Measurements from ENCODE around the gene ALS2.

DNA sequence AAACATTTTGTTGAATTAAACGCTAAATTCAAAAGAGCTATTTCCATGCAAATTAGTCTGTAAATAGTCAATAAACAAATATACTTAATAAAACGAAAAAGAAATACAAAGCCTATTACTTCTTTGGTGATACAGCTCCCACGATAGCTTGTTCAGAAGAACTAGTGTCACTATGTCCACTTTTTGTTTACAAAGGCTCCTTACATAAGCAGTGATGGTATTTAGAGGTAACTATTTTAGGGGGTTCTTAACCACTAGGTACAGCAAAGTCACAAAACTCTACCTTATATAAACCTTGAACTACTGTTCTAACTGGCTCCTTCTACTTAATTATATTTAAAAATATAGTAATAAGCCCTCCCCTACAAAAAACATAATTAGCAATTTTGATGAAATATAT, 21.9 kb downstream of the ALS2 start:
- TF ChIP-seq MAX (IDR thresholded peaks at IDR 0.05; ENCODE audit: low read depth), result no peak
- no peak for TF ChIP-seq FOXJ3 (CRISPR knock-in tag; IDR thresholded peaks at IDR 0.05)
- TF ChIP-seq, protein P1, sequence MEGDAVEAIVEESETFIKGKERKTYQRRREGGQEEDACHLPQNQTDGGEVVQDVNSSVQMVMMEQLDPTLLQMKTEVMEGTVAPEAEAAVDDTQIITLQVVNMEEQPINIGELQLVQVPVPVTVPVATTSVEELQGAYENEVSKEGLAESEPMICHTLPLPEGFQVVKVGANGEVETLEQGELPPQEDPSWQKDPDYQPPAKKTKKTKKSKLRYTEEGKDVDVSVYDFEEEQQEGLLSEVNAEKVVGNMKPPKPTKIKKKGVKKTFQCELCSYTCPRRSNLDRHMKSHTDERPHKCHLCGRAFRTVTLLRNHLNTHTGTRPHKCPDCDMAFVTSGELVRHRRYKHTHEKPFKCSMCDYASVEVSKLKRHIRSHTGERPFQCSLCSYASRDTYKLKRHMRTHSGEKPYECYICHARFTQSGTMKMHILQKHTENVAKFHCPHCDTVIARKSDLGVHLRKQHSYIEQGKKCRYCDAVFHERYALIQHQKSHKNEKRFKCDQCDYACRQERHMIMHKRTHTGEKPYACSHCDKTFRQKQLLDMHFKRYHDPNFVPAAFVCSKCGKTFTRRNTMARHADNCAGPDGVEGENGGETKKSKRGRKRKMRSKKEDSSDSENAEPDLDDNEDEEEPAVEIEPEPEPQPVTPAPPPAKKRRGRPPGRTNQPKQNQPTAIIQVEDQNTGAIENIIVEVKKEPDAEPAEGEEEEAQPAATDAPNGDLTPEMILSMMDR (IDR thresholded peaks at IDR 0.05), result no peak
- no peak for TF ChIP-seq RCOR1 (IDR thresholded peaks at IDR 0.05; ENCODE audit: low read length)
- no peak for TF ChIP-seq MEF2A (IDR thresholded peaks at IDR 0.05; ENCODE audit: borderline replicate concordance, low read depth)
- no peak for TF ChIP-seq JUND (IDR thresholded peaks at IDR 0.05)
- no peak for TF ChIP-seq RFX5 (IDR thresholded peaks at IDR 0.05; ENCODE audit: low read length)
- TF ChIP-seq, protein P2, sequence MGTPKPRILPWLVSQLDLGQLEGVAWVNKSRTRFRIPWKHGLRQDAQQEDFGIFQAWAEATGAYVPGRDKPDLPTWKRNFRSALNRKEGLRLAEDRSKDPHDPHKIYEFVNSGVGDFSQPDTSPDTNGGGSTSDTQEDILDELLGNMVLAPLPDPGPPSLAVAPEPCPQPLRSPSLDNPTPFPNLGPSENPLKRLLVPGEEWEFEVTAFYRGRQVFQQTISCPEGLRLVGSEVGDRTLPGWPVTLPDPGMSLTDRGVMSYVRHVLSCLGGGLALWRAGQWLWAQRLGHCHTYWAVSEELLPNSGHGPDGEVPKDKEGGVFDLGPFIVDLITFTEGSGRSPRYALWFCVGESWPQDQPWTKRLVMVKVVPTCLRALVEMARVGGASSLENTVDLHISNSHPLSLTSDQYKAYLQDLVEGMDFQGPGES (IDR thresholded peaks at IDR 0.05; ENCODE audit: low read depth, low read length), result no peak
- no peak for TF ChIP-seq USF1 (IDR thresholded peaks at IDR 0.05; ENCODE audit: borderline replicate concordance, low read depth)
- TF ChIP-seq ZBTB33 (IDR thresholded peaks at IDR 0.05; ENCODE audit: borderline replicate concordance, low read depth), result no peak
